ENCODE results near the gene MCAM.

The MCAM gene

DNA sequence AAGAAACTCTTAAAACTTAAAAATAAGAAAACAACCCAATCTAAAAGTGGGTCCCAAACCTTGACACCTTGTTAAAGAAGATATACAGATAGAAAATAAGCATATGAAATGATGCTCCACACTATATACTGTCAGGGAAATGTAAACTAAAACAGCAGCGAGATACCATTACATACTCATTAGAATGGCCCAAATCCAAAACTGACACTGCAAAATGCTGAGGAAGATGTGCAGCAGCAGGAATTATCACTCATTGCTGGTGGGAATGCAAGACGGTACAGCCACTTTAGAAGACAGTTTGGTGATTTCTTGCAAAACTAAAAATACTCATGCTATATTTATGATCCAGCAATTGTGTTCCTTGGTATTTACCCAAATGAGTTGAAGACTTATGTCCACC is 12.4 kb upstream of the MCAM start:
- TF ChIP-seq EZH2phosphoT487 (IDR thresholded peaks at IDR 0.05; ENCODE audit: low read length), result no peak
- no peak for TF ChIP-seq EZH2 (optimal IDR thresholded peaks at IDR 0.05; ENCODE audit: low read depth, low read length)
- TF ChIP-seq, protein P1, sequence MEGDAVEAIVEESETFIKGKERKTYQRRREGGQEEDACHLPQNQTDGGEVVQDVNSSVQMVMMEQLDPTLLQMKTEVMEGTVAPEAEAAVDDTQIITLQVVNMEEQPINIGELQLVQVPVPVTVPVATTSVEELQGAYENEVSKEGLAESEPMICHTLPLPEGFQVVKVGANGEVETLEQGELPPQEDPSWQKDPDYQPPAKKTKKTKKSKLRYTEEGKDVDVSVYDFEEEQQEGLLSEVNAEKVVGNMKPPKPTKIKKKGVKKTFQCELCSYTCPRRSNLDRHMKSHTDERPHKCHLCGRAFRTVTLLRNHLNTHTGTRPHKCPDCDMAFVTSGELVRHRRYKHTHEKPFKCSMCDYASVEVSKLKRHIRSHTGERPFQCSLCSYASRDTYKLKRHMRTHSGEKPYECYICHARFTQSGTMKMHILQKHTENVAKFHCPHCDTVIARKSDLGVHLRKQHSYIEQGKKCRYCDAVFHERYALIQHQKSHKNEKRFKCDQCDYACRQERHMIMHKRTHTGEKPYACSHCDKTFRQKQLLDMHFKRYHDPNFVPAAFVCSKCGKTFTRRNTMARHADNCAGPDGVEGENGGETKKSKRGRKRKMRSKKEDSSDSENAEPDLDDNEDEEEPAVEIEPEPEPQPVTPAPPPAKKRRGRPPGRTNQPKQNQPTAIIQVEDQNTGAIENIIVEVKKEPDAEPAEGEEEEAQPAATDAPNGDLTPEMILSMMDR (IDR thresholded peaks at IDR 0.05; ENCODE audit: low read length), result no peak
- H3K79me2 ChIP-seq (ENCODE audit: low read length), result no peaks in the 10 kb centered on the region

DNA sequence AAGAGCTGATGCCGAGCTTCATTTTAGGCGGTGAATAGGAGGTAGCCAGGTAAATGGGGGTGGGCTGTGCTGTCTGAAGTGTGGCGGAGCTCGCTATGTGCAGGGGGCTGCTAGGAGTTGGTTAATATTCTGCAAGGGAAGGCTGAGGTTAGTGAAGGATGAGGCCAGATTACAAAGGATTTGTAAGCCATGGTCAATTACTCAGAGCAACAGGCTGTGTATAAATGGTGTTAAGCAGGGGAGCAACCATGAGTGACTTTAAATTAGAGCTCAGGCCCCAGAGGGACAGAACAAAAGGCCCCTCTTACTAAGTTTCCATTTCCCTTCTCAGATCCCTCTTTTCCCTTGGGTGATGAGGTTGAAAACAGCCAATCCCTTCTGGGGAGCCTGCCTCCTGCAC is 7.3 kb upstream of the MCAM start:
- Histone ChIP-seq H3K9me3 (replicated peaks; ENCODE audit: insufficient read depth, low read length) (no peaks in the 10 kb centered on the region), H3K79me2 (ENCODE audit: low read length) (no peaks in the 10 kb centered on the region), H2AFZ (ENCODE audit: low read length) (no peak overlapping the region), H3K4me1 (ENCODE audit: low read length) (peaks cover 7% of the 10 kb centered on the region; the same call in 1 of the 2 replicates), H3K4me2 (ENCODE audit: low read depth, low read length) (no peak overlapping the region), H3K9me2 (replicated peaks; ENCODE audit: insufficient read depth, low read length) (no peaks in the 10 kb centered on the region), H3K4me3 (ENCODE audit: low read length) (no peak overlapping the region), H3K27me3 (replicated peaks; ENCODE audit: insufficient read depth, low read length) (peaks cover 4% of the 10 kb centered on the region; the same call in 1 of the 2 replicates), H3K36me3 (replicated peaks; ENCODE audit: insufficient read depth, low read length) (no peaks in the 10 kb centered on the region), H3K9ac (ENCODE audit: low read length) (no peak overlapping the region), H3F3A (ENCODE audit: insufficient read depth, low read length) (peaks cover 7% of the 10 kb centered on the region; the same call in 1 of the 2 replicates), H3K27ac (ENCODE audit: low read length) (no peak overlapping the region), H4K20me1 (ENCODE audit: insufficient read depth, low read length) (no peaks in the 10 kb centered on the region)
- no peak for DNase-seq
- TF ChIP-seq EZH2phosphoT487 (IDR thresholded peaks at IDR 0.05; ENCODE audit: low read length), result no peak
- TF ChIP-seq EZH2 (optimal IDR thresholded peaks at IDR 0.05; ENCODE audit: low read depth, low read length), result no peak
- TF ChIP-seq, protein P1 (IDR thresholded peaks at IDR 0.05; ENCODE audit: low read length), result no peak

More for the DNA sequence above, 12.4 kb upstream of the MCAM start:
- Histone ChIP-seq H3K36me3 (replicated peaks; ENCODE audit: insufficient read depth, low read length) (no peaks in the 10 kb centered on the region), H3K4me2 (ENCODE audit: low read depth, low read length) (no peak overlapping the region), H4K20me1 (ENCODE audit: insufficient read depth, low read length) (no peaks in the 10 kb centered on the region), H3K4me3 (ENCODE audit: low read length) (no peak overlapping the region), H3K9me3 (replicated peaks; ENCODE audit: insufficient read depth, low read length) (no peaks in the 10 kb centered on the region), H3K4me1 (ENCODE audit: low read length) (0 out of 2 replicates have a peak, but pooled peaks cover 3% of the 10 kb centered on the region), H2AFZ (ENCODE audit: low read length) (no peak overlapping the region), H3K27ac (ENCODE audit: low read length) (no peak overlapping the region), H3K9me2 (replicated peaks; ENCODE audit: insufficient read depth, low read length) (no peaks in the 10 kb centered on the region), H3F3A (ENCODE audit: insufficient read depth, low read length) (no peaks in the 10 kb centered on the region), H3K27me3 (replicated peaks; ENCODE audit: insufficient read depth, low read length) (peaks cover 12% of the 10 kb centered on the region), H3K9ac (ENCODE audit: low read length) (no peak overlapping the region)
- DNase-seq, result no peak

DNA sequence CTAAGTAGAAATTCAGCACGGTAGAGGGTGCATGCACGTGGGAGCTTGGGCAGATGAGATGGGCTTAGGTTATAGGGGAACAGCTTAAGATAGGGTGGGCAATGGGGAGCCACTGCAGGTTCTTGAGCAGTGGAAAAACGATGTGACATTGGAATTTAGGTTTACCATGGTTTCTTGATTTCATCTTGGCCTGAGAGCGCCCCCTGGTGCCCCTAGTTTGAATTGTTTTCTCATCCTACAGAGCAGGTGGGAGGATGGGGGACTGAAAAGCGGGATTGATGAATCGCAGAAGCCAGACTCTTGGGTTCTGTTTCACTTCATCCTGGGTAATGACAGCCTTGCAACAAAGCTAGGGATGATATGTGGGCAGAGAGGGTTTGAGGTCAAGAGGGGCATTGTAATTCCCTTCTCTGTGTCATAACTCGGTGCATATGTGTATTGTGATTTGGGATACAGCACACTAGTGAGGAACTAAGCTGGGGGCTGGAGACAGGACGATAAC is 6.7 kb upstream of the MCAM start:
- no peak overlapping the region for H2AFZ ChIP-seq (ENCODE audit: low read length)
- TF ChIP-seq EZH2phosphoT487 (IDR thresholded peaks at IDR 0.05; ENCODE audit: low read length) (no peak), EZH2 (optimal IDR thresholded peaks at IDR 0.05; ENCODE audit: low read depth, low read length) (no peak)
- TF ChIP-seq, protein P1 (IDR thresholded peaks at IDR 0.05; ENCODE audit: low read length), result peak; percentile 83
- no peaks in the 10 kb centered on the region for H3K36me3 ChIP-seq (replicated peaks; ENCODE audit: insufficient read depth, low read length)
- H3F3A ChIP-seq (ENCODE audit: insufficient read depth, low read length), result peaks cover 7% of the 10 kb centered on the region; the same call in 1 of the 2 replicates
- peak; percentile 73 for DNase-seq
- H3K9me2 ChIP-seq (replicated peaks; ENCODE audit: insufficient read depth, low read length), result no peaks in the 10 kb centered on the region
- no peak overlapping the region for H3K9ac ChIP-seq (ENCODE audit: low read length)
- no peak overlapping the region for H3K4me2 ChIP-seq (ENCODE audit: low read depth, low read length)
- no peaks in the 10 kb centered on the region for H3K79me2 ChIP-seq (ENCODE audit: low read length)
- no peak overlapping the region for H3K27ac ChIP-seq (ENCODE audit: low read length)
- no peaks in the 10 kb centered on the region for H4K20me1 ChIP-seq (ENCODE audit: insufficient read depth, low read length)
- H3K4me1 ChIP-seq (ENCODE audit: low read length), result peaks cover 7% of the 10 kb centered on the region; the same call in 1 of the 2 replicates
- no peak overlapping the region for H3K4me3 ChIP-seq (ENCODE audit: low read length)
- H3K9me3 ChIP-seq (replicated peaks; ENCODE audit: insufficient read depth, low read length), result no peaks in the 10 kb centered on the region
- H3K27me3 ChIP-seq (replicated peaks; ENCODE audit: insufficient read depth, low read length), result peaks cover 9% of the 10 kb centered on the region

All from MM.1S (cell line).